CD4-positive, alpha-beta T cell (primary cell): Measurements from ENCODE around the gene RXRG. TPM values are rescaled to one million over a fixed set of nuclear protein-coding genes. Genes with fewer than 3 reads are reported as not detected.
A peak's percentile ranks its signal among the peaks of the same experiment; 100 is the strongest.

Source experiments
- ATAC-seq: fragments of 200-7000 bp; cut with Tn5 transposase; one replicate; pipeline ENCODE4 v1.10.0; 2022; ENCODE audit warnings: mild to moderate bottlenecking; ENCODE audit not compliant: poor library complexity
- CTCF ChIA-PET: fragments of 350-600 bp; sonication (Branson Sonifier 250); formaldehyde crosslinking; loops from one replicate; lab custom pipeline; 2021; ENCODE audit warnings: antibody characterized with exemption, inconsistent platforms; lab: Charles Lee
- POLR2A ChIA-PET: fragments of 350-600 bp; sonication (Branson Sonifier 250); formaldehyde crosslinking; loops from one replicate; lab custom pipeline; 2021; ENCODE audit warnings: antibody characterized with exemption, inconsistent platforms; lab: Charles Lee
- DNase-seq, 14 experiments: peaks; one replicate each; pipeline ENCODE4 v3.0.0-alpha.2; 2013 to 2020; ENCODE audit warnings: mixed read lengths in 2 of 14
- H3K27ac ChIP-seq, 2 donors: one replicate each; pipeline versions ENCODE4 v1.5.1 to v1.7.0; 2013; ENCODE audit warnings: low read length in 2 of 2, low read depth in 1 of 2, mild to moderate bottlenecking in 1 of 2
- H3K27me3 ChIP-seq, 2 experiments: 1 replicate in 1 of 2; 2 replicates in 1 of 2; pipeline versions ENCODE4 v1.6.1 to v1.7.0; 2013; ENCODE audit warnings: low read length in 2 of 2, control low read depth in 1 of 2, mild to moderate bottlenecking in 1 of 2, moderate library complexity in 1 of 2; ENCODE audit not compliant: insufficient read depth in 2 of 2, control insufficient read depth in 1 of 2
- H3K36me3 ChIP-seq: one replicate; pipeline ENCODE4 v1.6.1; 2013; ENCODE audit warnings: low read length, control low read depth; ENCODE audit not compliant: insufficient read depth
- H3K4me1 ChIP-seq: one replicate; pipeline ENCODE4 v1.6.1; 2013; ENCODE audit warnings: low read length, control low read depth; ENCODE audit not compliant: insufficient read depth
- H3K4me3 ChIP-seq: one replicate; pipeline ENCODE4 v1.5.1; 2013; ENCODE audit warnings: mild to moderate bottlenecking, low read length, moderate library complexity
- H3K9me3 ChIP-seq, 2 experiments: 1 replicate in 1 of 2; 2 replicates in 1 of 2; pipeline versions ENCODE4 v1.6.1 to v1.7.0; 2013; ENCODE audit warnings: low read length in 2 of 2, mild to moderate bottlenecking in 2 of 2, control low read depth in 1 of 2, moderate library complexity in 1 of 2; ENCODE audit not compliant: control insufficient read depth in 1 of 2, insufficient read depth in 1 of 2
- H3K27ac Mint-ChIP-seq: one replicate; pipeline ENCODE4 v1.8.0; 2020; ENCODE audit warnings: mixed read lengths
- H3K27me3 Mint-ChIP-seq: one replicate; pipeline ENCODE4 v1.8.0; 2021; ENCODE audit warnings: mixed read lengths
- H3K36me3 Mint-ChIP-seq: one replicate; pipeline ENCODE4 v1.8.0; 2021; ENCODE audit warnings: low read depth, mixed read lengths
- H3K4me1 Mint-ChIP-seq: one replicate; pipeline ENCODE4 v1.8.0; 2021; ENCODE audit warnings: low read depth, mixed read lengths
- H3K4me3 Mint-ChIP-seq: one replicate; pipeline ENCODE4 v1.8.0; 2020; ENCODE audit warnings: mild to moderate bottlenecking, mixed read lengths
- H3K9me3 Mint-ChIP-seq: one replicate; pipeline ENCODE4 v1.8.0; 2020; ENCODE audit warnings: mixed read lengths
- CTCF ChIP-seq: fragments of 200-600 bp; IDR thresholded peaks from one replicate; pipeline ENCODE4 v1.8.0; 2022; ENCODE audit warnings: antibody characterized with exemption, mild to moderate bottlenecking
- intact Hi-C, 2 experiments: fragments of 100-400 bp; cut with DNase I in 1 of 2; cut with micrococcal nuclease in 1 of 2; formaldehyde crosslinking; loops; one replicate each; pipeline versions ENCODE4 v1.15.1 to v1.9.0; 2023 to 2025; cut with DNase I, micrococcal nuclease
- total RNA-seq, 174 experiments: library from RNA in 2 of 174; stranded (reverse) in 2 of 174; gene quantifications; one replicate each; pipeline ENCODE4 v1.2.3 and lab custom pipeline; 2021 to 2026

The RXRG gene
- total RNA-seq, 2 experiments from 2014 or later: not detected

- Mint-ChIP-seq H3K4me3 (no peak overlapping the region), H3K36me3 (no peaks in the 10 kb centered on the region), H3K27ac (no peak overlapping the region), H3K4me1 (peaks cover 6% of the 10 kb centered on the region), H3K27me3 (peaks cover 28% of the 10 kb centered on the region), H3K9me3 (no peaks in the 10 kb centered on the region)
- Histone ChIP-seq H3K4me1 (peaks cover 4% of the 10 kb centered on the region), H3K27me3 (no peaks in the 10 kb centered on the region), H3K27ac (no peak overlapping the region), H3K36me3 (no peaks in the 10 kb centered on the region), H3K9me3 (no peaks in the 10 kb centered on the region), H3K4me3 (no peak overlapping the region)
- intact Hi-C loops: no loop called here
- DNase-seq (no peak), ATAC-seq (no peak)
- CTCF ChIA-PET: no interaction called here
- POLR2A ChIA-PET: no interaction called here
- no peak for TF ChIP-seq CTCF
Measured at GRCh38 chr1:165484532-165484931, 39.6 kb upstream of the RXRG start.

- DNase-seq (no peak), ATAC-seq (no peak)
- intact Hi-C loops: no loop called here
- ChIA-PET POLR2A (no interaction called here), CTCF (no interaction called here)
- H3K27ac ChIP-seq: no peak overlapping the region
- no peaks in the 10 kb centered on the region for H3K9me3 ChIP-seq
- Mint-ChIP-seq H3K4me3 (no peak overlapping the region), H3K27me3 (peaks cover 28% of the 10 kb centered on the region), H3K27ac (no peak overlapping the region), H3K4me1 (peaks cover 6% of the 10 kb centered on the region), H3K36me3 (no peaks in the 10 kb centered on the region), H3K9me3 (no peaks in the 10 kb centered on the region)
- no peaks in the 10 kb centered on the region for H3K36me3 ChIP-seq
- TF ChIP-seq CTCF: no peak
- H3K4me1 ChIP-seq: peaks cover 4% of the 10 kb centered on the region
- no peaks in the 10 kb centered on the region for H3K27me3 ChIP-seq
- H3K4me3 ChIP-seq: no peak overlapping the region
Measured at GRCh38 chr1:165483412-165483811, 38.5 kb upstream of the RXRG start.

- Mint-ChIP-seq H3K36me3 (no peaks in the 10 kb centered on the region), H3K4me1 (peaks cover 6% of the 10 kb centered on the region), H3K9me3 (no peaks in the 10 kb centered on the region), H3K27me3 (peaks cover 23% of the 10 kb centered on the region), H3K27ac (no peak overlapping the region), H3K4me3 (no peak overlapping the region)
- POLR2A ChIA-PET: no interaction called here
- no peak overlapping the region for H3K4me3 ChIP-seq
- H3K27ac ChIP-seq: no peak overlapping the region
- DNase-seq: peak in 2 of 14 experiments; percentile 3 to 16
- CTCF ChIA-PET: no interaction called here
- peaks cover 4% of the 10 kb centered on the region for H3K4me1 ChIP-seq
- intact Hi-C loops: no loop called here
- H3K27me3 ChIP-seq: no peaks in the 10 kb centered on the region
- H3K36me3 ChIP-seq: no peaks in the 10 kb centered on the region
- H3K9me3 ChIP-seq: no peaks in the 10 kb centered on the region
- TF ChIP-seq CTCF: no peak
- no peak for ATAC-seq
Measured at GRCh38 chr1:165481820-165482532, 37.0 kb upstream of the RXRG start.
